NCI-H1694 treated with DMSO at 0.1 percent for 48 hours (cell line): ENCODE data around the gene STARD7.
A peak's percentile ranks its signal among the peaks of the same experiment; 100 is the strongest.
"Not testable (repeated sequence)": the region's sequence is repeated elsewhere in the genome, so short reads cannot be mapped to it uniquely, and the experiment has no call there.

Experiments used
- DNase-seq: peaks from one replicate; lab custom pipeline; 2025; lab: John Stamatoyannopoulos, UW

Gene STARD7

GRCh38 chr2:96148410-96149217 lies 60.0 kb downstream of the STARD7 start:
- DNase-seq: peak; percentile 46

- DNase-seq: peak; percentile 18
Measured at GRCh38 chr2:96147593-96148201, 60.9 kb downstream of the STARD7 start.

DNA sequence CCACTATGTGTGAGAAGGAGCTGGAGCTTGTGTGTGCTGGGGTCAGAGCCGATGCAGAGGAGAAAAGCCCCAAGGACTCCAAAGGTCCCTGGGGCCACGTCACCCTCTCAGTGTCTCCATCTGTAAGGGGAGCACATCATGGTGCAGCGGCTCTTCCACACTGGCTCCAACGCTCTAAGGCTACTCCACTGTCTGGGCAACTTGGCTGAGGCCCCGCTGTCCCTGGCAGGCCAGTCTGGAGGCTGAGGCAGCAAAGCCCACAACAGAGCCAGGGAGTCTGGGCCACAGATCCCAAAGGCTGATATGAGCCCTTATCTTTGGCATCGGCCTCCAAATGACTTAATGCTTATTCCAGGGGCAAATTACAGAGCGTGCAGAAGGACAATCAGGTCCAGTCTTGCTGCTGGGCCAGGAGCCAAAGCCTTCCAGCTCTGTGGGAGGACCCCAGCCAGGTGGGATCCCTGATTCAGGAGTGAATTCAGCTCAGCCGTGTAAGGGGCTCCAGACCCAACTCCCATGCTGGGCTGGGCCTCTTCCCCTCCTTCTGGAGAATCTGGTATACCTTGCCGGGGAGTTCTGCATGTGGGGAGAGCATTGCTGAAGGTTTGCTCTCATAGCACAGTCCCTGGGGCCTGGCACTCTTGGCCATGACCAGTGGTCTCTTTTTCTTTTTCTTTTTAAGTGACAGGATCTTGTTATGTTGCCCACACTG lies 61.6 kb downstream of the STARD7 start:
- peak; percentile 19 for DNase-seq

GRCh38 chr2:96146153-96146880 lies 62.3 kb downstream of the STARD7 start:
- no peak for DNase-seq

- no peak for DNase-seq
Measured at GRCh38 chr2:96145848-96146152, 62.8 kb downstream of the STARD7 start.

DNA sequence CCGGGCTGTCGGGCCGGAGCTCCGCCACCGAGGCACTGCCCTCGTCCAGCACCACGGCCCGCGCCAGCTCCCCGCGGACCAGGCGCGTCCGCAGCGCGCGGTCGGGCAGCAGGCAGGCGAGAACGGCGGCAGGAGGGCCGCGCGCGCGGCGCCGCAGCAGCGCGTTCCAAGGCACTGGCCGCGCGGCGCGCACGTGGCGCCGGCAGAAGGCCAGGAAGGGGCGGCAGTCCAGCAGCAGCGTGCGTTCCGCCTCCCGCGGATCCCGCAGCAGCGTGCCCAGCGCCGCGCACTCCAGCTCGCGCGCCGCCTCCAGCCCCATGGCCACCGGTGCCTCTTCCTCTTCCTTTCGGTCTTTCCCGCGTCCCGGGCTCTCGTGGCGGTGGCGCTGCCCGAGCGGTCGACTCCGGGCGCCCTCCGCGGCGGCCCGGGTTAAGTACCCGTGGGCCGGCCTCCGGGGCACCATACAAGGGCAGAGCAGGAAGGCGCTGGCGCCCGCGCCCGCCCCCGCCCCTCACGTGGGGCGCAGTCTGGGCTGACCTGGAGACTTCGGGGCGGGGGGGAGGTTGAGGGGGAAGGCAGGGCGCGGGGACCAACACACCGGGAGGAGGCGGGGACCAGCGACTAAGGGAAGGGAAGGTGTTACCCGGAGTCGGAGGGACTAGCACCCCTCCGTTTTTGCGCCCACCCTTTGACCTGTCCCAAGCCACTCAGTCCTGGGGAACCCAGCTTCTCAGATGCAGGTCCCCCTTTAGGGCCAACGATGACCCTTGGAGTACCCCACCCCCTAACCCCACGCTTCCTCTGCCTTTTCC lies 63.4 kb downstream of the STARD7 start, which contains the start of gene DUSP2:
Gene DUSP2, minus strand, starts transcription at position 405 of the 812 bp plus-strand sequence. Its CDS starts 86 bp downstream, at position 319.
- no peak for DNase-seq

- DNase-seq: no peak
Measured at GRCh38 chr2:96144481-96145035, 64.1 kb downstream of the STARD7 start.

- peak; percentile 69 for DNase-seq
Measured at GRCh38 chr2:96143848-96144480, 64.7 kb downstream of the STARD7 start.

DNA sequence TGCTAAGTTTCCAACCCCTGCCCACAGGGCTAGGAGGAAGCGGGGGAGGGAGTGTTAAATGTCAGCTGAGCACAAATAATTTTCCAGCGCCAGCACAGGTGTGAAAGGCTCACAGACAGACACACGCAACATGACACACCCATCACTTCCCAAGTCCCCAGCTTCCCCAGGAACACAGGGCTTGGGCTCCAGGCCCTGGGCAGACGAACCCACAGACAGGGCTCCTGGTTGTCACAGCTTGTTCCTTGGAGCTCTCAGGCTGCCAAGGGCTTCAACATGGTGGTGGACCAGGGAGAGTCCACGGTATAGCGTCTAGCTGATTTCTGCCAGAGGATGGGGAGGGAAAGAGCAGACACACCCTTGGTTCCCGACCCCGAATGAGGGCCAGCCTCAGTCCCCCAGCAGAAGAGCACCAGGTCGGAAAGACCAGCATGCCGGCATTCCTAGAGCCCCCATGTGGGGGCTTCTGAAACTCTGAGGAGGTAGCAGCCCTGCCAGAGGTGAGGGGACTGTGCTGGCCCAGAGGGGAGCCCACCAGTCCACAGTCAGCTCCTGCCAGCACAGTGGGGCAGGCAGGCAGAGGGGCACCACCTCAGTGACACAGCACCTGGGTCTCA lies 65.3 kb downstream of the STARD7 start:
- DNase-seq: no peak

DNA sequence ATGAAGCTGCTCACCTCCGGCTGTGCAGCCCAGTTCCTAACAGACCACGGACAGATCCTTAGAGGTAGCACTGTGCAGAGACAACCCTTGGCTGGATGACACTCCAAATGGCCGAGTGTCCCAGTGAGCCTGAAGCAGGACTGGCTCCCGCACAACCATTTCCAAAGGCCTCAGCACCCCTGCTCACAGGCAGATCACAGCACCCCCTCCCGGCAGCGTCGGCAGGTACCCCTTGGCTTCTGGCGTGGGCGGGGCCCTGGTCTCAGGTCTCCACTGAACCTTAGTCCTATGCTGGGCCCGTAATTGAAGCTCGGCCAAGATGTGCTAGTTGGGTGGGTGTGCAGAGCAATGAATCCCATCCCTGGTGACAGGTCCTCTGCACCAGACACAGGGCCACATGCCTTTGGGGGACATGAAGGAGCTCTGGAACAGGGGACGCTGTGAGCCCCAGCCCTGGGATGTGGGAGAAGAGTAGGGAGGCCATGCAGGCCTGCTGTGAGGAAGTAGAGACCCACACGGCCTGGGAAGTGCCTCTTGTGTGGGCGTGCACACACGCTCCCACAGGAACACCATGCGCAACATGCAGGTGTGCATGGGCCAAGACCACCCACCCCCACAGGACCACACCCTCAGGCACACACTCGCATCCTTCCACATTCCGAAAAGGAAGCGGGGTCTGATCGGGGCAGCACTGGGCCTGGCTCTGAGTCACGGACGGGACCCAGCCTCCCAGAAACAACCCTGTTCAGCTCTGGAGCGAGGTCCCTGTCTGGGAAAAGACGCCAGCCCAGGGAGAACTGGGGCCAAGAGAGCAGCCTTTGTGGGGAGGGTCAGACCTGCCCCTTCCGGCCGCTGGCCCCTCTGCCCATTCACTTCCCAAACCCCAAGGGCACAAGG lies 66.2 kb downstream of the STARD7 start:
- no peak for DNase-seq

GRCh38 chr2:96141624-96141967 lies 67.0 kb downstream of the STARD7 start:
- not testable (repeated sequence) for DNase-seq

DNA sequence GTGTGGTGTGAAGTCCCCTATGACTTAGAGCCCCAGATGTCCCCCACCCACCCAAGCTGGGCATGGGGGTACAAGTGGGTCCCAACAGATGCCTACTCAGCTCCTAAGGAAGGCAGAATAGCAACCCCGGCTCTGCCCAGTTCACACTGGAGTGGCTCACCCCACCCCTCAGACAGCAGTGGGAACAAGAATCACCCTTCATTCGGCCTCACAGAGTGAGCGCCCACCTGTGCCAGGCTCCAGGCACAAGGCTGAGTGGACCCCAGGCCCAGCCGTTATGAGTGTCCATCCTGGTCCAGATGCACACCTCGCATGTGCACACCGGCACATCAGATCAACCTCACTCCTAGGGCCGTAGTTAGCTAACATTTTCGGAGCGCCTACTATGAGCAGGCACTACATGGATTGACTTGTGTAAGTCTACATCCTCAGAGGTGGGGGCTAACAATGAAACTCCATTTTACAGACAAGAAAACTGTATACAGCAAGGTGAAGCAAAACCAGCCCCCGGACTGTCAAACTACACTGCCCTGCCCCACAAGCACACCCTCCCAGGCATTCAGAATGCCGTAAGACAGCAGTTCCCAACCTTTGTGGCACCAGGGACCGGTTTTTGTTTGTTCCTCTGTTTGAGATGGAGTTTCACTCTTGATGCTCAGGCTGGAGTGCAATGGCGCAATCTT lies 67.5 kb downstream of the STARD7 start:
- DNase-seq: no peak

GRCh38 chr2:96139181-96139758 lies 69.4 kb downstream of the STARD7 start:
- DNase-seq: no peak

DNA sequence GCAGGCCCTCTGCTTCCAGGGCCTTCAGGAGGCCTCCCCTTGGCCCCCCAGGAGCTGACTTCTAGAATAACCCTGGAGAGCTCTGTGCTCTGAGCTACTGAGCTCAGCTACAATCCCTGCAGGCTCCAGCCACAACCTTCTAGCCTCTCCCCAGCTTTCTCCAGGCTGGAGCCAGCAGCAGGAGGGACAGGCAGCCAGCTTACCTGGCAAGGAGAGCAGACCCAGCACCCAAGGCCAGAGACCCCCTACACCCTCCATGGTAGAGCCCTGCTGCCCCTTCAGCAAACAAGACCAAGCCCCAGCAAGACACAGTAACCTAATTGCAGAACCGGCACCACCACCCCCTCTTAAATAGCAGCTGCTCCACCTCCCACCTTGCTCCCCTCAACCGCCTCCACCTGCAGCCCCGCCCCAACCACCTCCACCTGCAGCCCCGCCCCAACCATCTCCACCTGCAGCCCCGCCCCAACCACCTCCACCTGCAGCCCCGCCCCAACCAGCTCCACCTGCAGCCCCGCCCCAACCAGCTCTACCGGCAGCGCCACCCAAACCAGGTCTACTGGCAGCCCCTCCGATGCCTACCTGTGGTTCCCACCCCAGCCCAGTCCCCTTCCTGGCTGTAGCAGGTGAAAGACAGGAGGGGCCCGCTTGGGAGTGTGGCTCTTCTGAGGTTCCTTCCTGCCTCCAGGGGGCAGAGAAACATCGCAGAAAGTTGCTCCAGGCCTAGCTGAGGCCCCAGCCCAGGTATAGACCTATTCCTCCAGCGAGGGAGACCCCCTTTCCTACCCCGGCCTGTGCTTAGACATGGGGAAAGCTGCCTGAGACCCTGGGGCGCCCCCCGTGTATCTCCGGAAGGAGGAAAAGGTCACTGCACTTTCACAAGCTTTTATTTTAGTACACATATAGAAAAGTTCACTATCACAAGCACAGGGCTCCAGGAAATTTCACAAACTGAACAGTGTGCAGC lies 70.2 kb downstream of the STARD7 start, which contains the start of gene ASTL:
Gene ASTL, minus strand, starts transcription at position 324 of the 967 bp plus-strand sequence. Its CDS starts 66 bp downstream, at position 258.
- DNase-seq: peak; percentile 42

- DNase-seq: no peak
Measured at GRCh38 chr2:96137321-96138178, 71.1 kb downstream of the STARD7 start.

- DNase-seq: no peak
Measured at GRCh38 chr2:96136129-96136720, 72.4 kb downstream of the STARD7 start.
